Lower lobe of right lung (tissue), 2 donors: ENCODE measurements around the gene FKTN. TPM values are rescaled to one million over a fixed set of nuclear protein-coding genes. Genes with fewer than 3 reads are reported as not detected.

Experiments used
- ATAC-seq, 2 donors: fragments of 200-7000 bp; cut with Tn5 transposase; one replicate each; pipeline ENCODE4 v1.9.1; 2020 to 2022; ENCODE audit warnings: mild to moderate bottlenecking in 2 of 2, moderate library complexity in 2 of 2
- DNase-seq: peaks from one replicate; pipeline ENCODE4 v3.0.0-alpha.2; 2020
- H3K27ac ChIP-seq: fragments of 200-600 bp; one replicate; pipeline ENCODE4 v1.8.0; 2022
- H3K27me3 ChIP-seq: fragments of 200-600 bp; one replicate; pipeline ENCODE4 v1.8.0; 2022; ENCODE audit warnings: low read depth
- H3K36me3 ChIP-seq: fragments of 200-600 bp; one replicate; pipeline ENCODE4 v1.8.0; 2022; ENCODE audit warnings: mild to moderate bottlenecking
- H3K4me1 ChIP-seq: fragments of 200-600 bp; one replicate; pipeline ENCODE4 v1.8.0; 2022
- H3K4me3 ChIP-seq: fragments of 200-600 bp; one replicate; pipeline ENCODE4 v1.8.0; 2022; ENCODE audit warnings: mild to moderate bottlenecking
- H3K9me3 ChIP-seq: fragments of 200-600 bp; one replicate; pipeline ENCODE4 v1.8.0; 2022
- CTCF ChIP-seq: fragments of 200-600 bp; IDR thresholded peaks from one replicate; pipeline ENCODE4 v1.8.0; 2022; ENCODE audit warnings: antibody characterized with exemption, mild to moderate bottlenecking
- intact Hi-C: fragments of 100-400 bp; cut with DNase I; formaldehyde crosslinking; loops from one replicate; pipeline ENCODE4 v1.11.0; 2022
- total RNA-seq: library from RNA; stranded (reverse); fragmentation: NEBNext Ultra II Directional; extraction: Animal tissue kit (Norgen Biotek cat#: 25700); gene quantifications from one replicate; pipeline ENCODE4 v1.2.1, GENCODE V29; 2021
- donor health status: DM: no; HTN: yes; CAD: no; lungs with severe emphysema.

FKTN gene
- total RNA-seq, 1 donor from 2014 or later, result 14.6 TPM

- ATAC-seq, result no peak
- Histone ChIP-seq H3K4me1 (no peaks in the 10 kb centered on the region), H3K36me3 (no peaks in the 10 kb centered on the region), H3K27me3 (no peaks in the 10 kb centered on the region), H3K9me3 (no peaks in the 10 kb centered on the region), H3K4me3 (no peak overlapping the region), H3K27ac (no peak overlapping the region)
- TF ChIP-seq CTCF, result no peak
- intact Hi-C loops, result no loop called here
- no peak for DNase-seq
These were observed 109.9 kb downstream of the FKTN start for GRCh38 chr9:105667867-105668266.

DNA sequence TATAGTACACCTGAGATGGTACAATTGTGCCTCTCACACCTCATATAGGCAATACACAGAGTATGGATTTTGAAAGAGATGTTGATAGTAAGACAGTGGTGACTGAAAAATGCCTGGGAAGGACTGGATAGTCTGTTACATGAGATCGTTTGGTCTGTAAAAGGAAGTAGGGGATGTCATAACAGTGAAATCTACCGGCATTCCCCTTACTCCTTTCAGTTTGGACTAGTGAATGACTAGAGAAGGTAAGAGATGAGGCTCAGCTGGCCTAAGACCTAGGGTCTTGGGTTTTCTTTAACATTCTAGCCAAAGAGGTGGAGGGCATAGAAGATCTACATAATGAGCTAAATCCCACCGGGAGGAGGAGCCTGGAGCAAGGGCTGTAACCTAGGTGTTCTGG lies 112.4 kb downstream of the FKTN start:
- Histone ChIP-seq H3K27me3 (peaks cover 3% of the 10 kb centered on the region), H3K4me3 (no peak overlapping the region), H3K36me3 (no peaks in the 10 kb centered on the region), H3K9me3 (no peaks in the 10 kb centered on the region), H3K4me1 (no peaks in the 10 kb centered on the region), H3K27ac (no peak overlapping the region)
- no peak for TF ChIP-seq CTCF
- DNase-seq, result no peak
- intact Hi-C loops, result no loop called here
- no peak for ATAC-seq

DNA sequence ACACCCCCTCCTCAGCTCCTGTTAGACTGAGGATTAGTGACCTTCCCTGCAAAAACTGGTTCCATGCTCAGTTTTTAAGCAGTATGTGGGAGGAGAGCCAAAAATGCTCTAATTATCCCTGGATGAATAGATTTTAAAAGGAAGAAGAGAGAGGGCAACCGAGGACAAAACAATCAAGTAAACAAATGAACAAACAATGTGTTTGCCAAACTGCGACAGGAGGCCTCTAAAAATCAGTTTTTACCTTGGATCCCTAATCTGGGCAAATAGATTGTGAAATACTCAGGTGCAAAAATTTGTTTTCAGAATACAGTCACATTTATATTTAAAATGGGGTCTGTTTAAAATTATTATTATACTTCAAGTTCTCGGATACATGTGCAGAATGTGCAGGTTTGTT lies 112.8 kb downstream of the FKTN start:
- TF ChIP-seq CTCF, result no peak
- ATAC-seq (no peak), DNase-seq (no peak)
- Histone ChIP-seq H3K36me3 (no peaks in the 10 kb centered on the region), H3K4me3 (no peak overlapping the region), H3K27ac (no peak overlapping the region), H3K4me1 (no peaks in the 10 kb centered on the region), H3K9me3 (no peaks in the 10 kb centered on the region), H3K27me3 (peaks cover 3% of the 10 kb centered on the region)
- intact Hi-C loops, result no loop called here

DNA sequence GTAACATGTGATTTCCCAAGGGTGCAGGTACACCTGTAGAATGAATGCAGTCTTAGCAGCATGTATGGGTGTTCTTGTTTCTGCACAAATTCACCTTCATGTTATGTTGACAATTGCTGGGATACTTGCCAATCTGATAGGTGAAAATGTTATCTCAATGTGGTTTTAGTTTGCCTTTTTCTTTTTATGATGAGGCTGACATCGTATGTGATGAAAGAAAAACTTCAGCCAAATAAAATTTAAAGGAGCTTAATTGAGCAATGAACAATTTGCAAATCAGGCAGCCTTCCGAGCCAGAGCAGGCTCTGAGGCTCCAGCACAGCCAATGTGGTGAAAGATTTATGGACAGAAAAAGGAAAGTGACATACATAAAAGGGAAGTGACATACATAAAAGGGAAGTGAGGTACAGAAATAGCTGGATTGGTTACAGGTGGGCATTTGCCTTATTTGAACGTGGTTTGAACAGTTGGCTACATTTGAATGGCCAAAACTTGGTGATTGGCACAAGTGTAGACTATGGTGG lies 114.8 kb downstream of the FKTN start:
- DNase-seq (no peak), ATAC-seq (no peak)
- Histone ChIP-seq H3K4me1 (no peaks in the 10 kb centered on the region), H3K9me3 (no peaks in the 10 kb centered on the region), H3K27me3 (peaks cover 3% of the 10 kb centered on the region), H3K27ac (no peak overlapping the region), H3K4me3 (no peak overlapping the region), H3K36me3 (no peaks in the 10 kb centered on the region)
- intact Hi-C loops, result no loop called here
- no peak for TF ChIP-seq CTCF

- TF ChIP-seq CTCF, result no peak
- H3K9me3 ChIP-seq, result no peaks in the 10 kb centered on the region
- H3K27me3 ChIP-seq, result peaks cover 3% of the 10 kb centered on the region
- H3K27ac ChIP-seq, result no peak overlapping the region
- no peaks in the 10 kb centered on the region for H3K36me3 ChIP-seq
- DNase-seq (no peak), ATAC-seq (no peak)
- intact Hi-C loops, result no loop called here
- no peak overlapping the region for H3K4me3 ChIP-seq
- H3K4me1 ChIP-seq, result no peaks in the 10 kb centered on the region
These were observed 116.0 kb downstream of the FKTN start for GRCh38 chr9:105673850-105674387.
